Tibial artery (tissue), 4 donors: ENCODE data around the gene ANKS1A.

Experiments used
- DNase-seq, 2 donors: peaks; one replicate each; pipeline ENCODE4 v3.0.0-alpha.2; 2019
- H3K27ac ChIP-seq, 2 donors: fragments of 200-600 bp; sonication (generic) in 1 of 2; 1 replicate in 1 of 2; 2 replicates in 1 of 2; pipeline ENCODE4 v1.5.1; 2018 to 2019; ENCODE audit warnings: mild to moderate bottlenecking in 1 of 2
- H3K27me3 ChIP-seq, 2 donors: fragments of 200-600 bp; sonication (generic) in 1 of 2; one replicate each; pipeline versions ENCODE4 v1.5.1 to v1.6.0; 2016 to 2019
- H3K36me3 ChIP-seq, 3 donors: fragments of 200-600 bp; sonication (generic) in 2 of 3; one replicate each; pipeline ENCODE4 v1.5.1; 2016 to 2019; ENCODE audit warnings: mild to moderate bottlenecking in 2 of 3
- H3K4me1 ChIP-seq, 4 donors: fragments of 200-600 bp; sonication (generic) in 2 of 4; 1 replicate in 3 of 4; 2 replicates in 1 of 4; pipeline ENCODE4 v1.5.1; 2016 to 2019
- H3K4me3 ChIP-seq, 2 donors: fragments of 200-600 bp; sonication (generic) in 1 of 2; 1 replicate in 1 of 2; 2 replicates in 1 of 2; pipeline ENCODE4 v1.5.1; 2018 to 2019; ENCODE audit warnings: mild to moderate bottlenecking in 2 of 2
- H3K9me3 ChIP-seq, 3 donors: fragments of 200-600 bp; sonication (generic) in 1 of 3; one replicate each; pipeline ENCODE4 v1.5.1; 2016 to 2019
- CTCF ChIP-seq, 2 experiments: fragments of 200-600 bp in 1 of 2; fragments of 450-650 bp in 1 of 2; IDR thresholded peaks; one replicate each; pipeline ENCODE4 v1.5.1; 2017 to 2019; ENCODE audit warnings: antibody characterized with exemption in 2 of 2, mild to moderate bottlenecking in 1 of 2, moderate library complexity in 1 of 2
- intact Hi-C: fragments of 100-400 bp; cut with DNase I; formaldehyde crosslinking; loops from one replicate; pipeline ENCODE4 v1.15.0; 2023; ENCODE audit warnings: low total_unique reads

Gene ANKS1A

GRCh38 chr6:35023091-35024000, 134.3 kb downstream of the ANKS1A start:
- intact Hi-C loops = no loop called here
- Histone ChIP-seq H3K4me1 (peaks cover 0 to 100% (median 75%) of the 10 kb centered on the region in 4 donors), H3K9me3 (no peaks in the 10 kb centered on the region), H3K36me3 (no peaks in the 10 kb centered on the region), H3K27me3 (no peaks in the 10 kb centered on the region), H3K4me3 (no peak overlapping the region), H3K27ac (peak overlapping the region; percentile 60 to 96)
- TF ChIP-seq CTCF (IDR thresholded peaks at IDR 0.05) = no peak
- DNase-seq = no peak

GRCh38 chr6:35024551-35025054, 135.5 kb downstream of the ANKS1A start:
- no peaks in the 10 kb centered on the region for H3K36me3 ChIP-seq
- H3K4me3 ChIP-seq = no peak overlapping the region
- TF ChIP-seq CTCF (IDR thresholded peaks at IDR 0.05) = no peak
- intact Hi-C loops = no loop called here
- peaks cover 0 to 100% (median 64%) of the 10 kb centered on the region in 4 donors for H3K4me1 ChIP-seq
- DNase-seq = no peak
- H3K27me3 ChIP-seq = no peaks in the 10 kb centered on the region
- peak overlapping the region; percentile 60 to 96 for H3K27ac ChIP-seq
- no peaks in the 10 kb centered on the region for H3K9me3 ChIP-seq

- intact Hi-C loops = no loop called here
- no peak for DNase-seq
- Histone ChIP-seq H3K9me3 (no peaks in the 10 kb centered on the region), H3K4me1 (peaks cover 0 to 99% (median 57%) of the 10 kb centered on the region in 4 donors), H3K27me3 (no peaks in the 10 kb centered on the region), H3K27ac (peak overlapping the region; percentile 60 to 96), H3K4me3 (no peak overlapping the region), H3K36me3 (no peaks in the 10 kb centered on the region)
- TF ChIP-seq CTCF (IDR thresholded peaks at IDR 0.05) = no peak
Measured at GRCh38 chr6:35025232-35026188, 136.5 kb downstream of the ANKS1A start.

GRCh38 chr6:35026434-35027222, 137.6 kb downstream of the ANKS1A start:
- H3K27me3 ChIP-seq = no peaks in the 10 kb centered on the region
- no peaks in the 10 kb centered on the region for H3K36me3 ChIP-seq
- peak overlapping the region; percentile 60 to 96 for H3K27ac ChIP-seq
- DNase-seq = no peak
- peaks cover 0 to 99% (median 49%) of the 10 kb centered on the region in 4 donors for H3K4me1 ChIP-seq
- TF ChIP-seq CTCF (IDR thresholded peaks at IDR 0.05) = no peak
- no peaks in the 10 kb centered on the region for H3K9me3 ChIP-seq
- H3K4me3 ChIP-seq = no peak overlapping the region
- intact Hi-C loops = no loop called here

GRCh38 chr6:35027807-35028206, 138.8 kb downstream of the ANKS1A start:
- no peak for DNase-seq
- peaks cover 0 to 94% (median 47%) of the 10 kb centered on the region in 4 donors for H3K4me1 ChIP-seq
- intact Hi-C loops = no loop called here
- no peaks in the 10 kb centered on the region for H3K27me3 ChIP-seq
- TF ChIP-seq CTCF (IDR thresholded peaks at IDR 0.05) = no peak
- peak overlapping the region; percentile 60 to 96 for H3K27ac ChIP-seq
- H3K36me3 ChIP-seq = no peaks in the 10 kb centered on the region
- H3K9me3 ChIP-seq = no peaks in the 10 kb centered on the region
- no peak overlapping the region for H3K4me3 ChIP-seq
